Upper lobe of left lung (tissue), 4 donors: ENCODE data around the gene CUEDC2.

Source experiments
- CTCF ChIP-seq, 6 experiments: fragments of 450-650 bp in 4 of 6; fragments of 200-600 bp in 2 of 6; sonication (generic) in 2 of 6; IDR thresholded peaks; one replicate each; pipeline ENCODE4 v1.5.1; 2016 to 2019; ENCODE audit warnings: antibody characterized with exemption in 6 of 6
- EP300 ChIP-seq, 4 donors: sonication (generic); formaldehyde crosslinking; IDR thresholded peaks; one replicate each; pipeline ENCODE4 v1.5.1; 2017; ENCODE audit warnings: antibody characterized with exemption in 4 of 4, control low read depth in 2 of 4
- POLR2A ChIP-seq, 4 donors: fragments of 450-650 bp; IDR thresholded peaks; one replicate each; pipeline ENCODE4 v1.5.1; 2016 to 2017; ENCODE audit warnings: antibody characterized with exemption in 4 of 4, mild to moderate bottlenecking in 2 of 4
- POLR2AphosphoS5 ChIP-seq, 2 donors: sonication (generic); formaldehyde crosslinking; IDR thresholded peaks; one replicate each; pipeline ENCODE4 v1.5.1; 2017; ENCODE audit warnings: antibody characterized with exemption in 2 of 2

- no peak for TF ChIP-seq CTCF (IDR thresholded peaks at IDR 0.05)
- no peak for TF ChIP-seq POLR2A (IDR thresholded peaks at IDR 0.05)
- TF ChIP-seq POLR2AphosphoS5 (IDR thresholded peaks at IDR 0.05): no peak
- no peak for TF ChIP-seq EP300 (IDR thresholded peaks at IDR 0.05)
Measured at GRCh38 chr10:102449321-102450123, 17.1 kb upstream of the CUEDC2 start.
